Forelimb muscle (tissue), 1 donor: ENCODE results near the gene PITPNC1. TPM values are rescaled to one million over a fixed set of nuclear protein-coding genes. Genes with fewer than 3 reads are reported as not detected.
"Not testable (repeated sequence)": the region's sequence is repeated elsewhere in the genome, so short reads cannot be mapped to it uniquely, and the experiment has no call there.

Experiments used
- DNase-seq: peaks from one replicate; pipeline ENCODE4 v3.0.0-alpha.2; 2013; ENCODE audit warnings: low read depth
- polyA plus RNA-seq: library from polyadenylated mRNA; unstranded; fragments of 120-200 nt; gene quantifications from one replicate; pipeline ENCODE4 v1.2.1, GENCODE V29; 2013; ENCODE audit not compliant: insufficient read length

PITPNC1 gene
- polyA plus RNA-seq, 1 donor, result 9.4 TPM

- DNase-seq, result no peak
These were observed 271.2 kb downstream of the PITPNC1 start for GRCh38 chr17:67648032-67648905.

DNA sequence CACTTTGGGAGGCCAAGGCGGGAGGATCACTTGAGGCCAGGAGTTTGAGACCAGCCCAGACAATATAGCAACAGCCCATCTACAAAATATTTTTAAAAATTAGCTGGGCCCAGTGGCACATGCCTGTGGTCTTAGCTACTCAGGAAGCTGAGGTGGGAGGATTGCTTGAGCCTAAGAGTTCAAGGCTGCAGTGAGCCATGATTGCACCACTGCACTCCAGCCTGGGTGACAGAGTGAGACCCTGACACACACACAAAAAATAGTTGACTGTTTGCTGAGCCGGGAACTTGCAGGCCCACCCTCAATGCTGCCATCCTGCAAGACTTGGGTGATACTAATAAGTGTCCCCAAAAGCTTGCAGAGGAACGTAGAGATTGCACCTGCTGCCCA, 271.8 kb downstream of the PITPNC1 start:
- DNase-seq, result not testable (repeated sequence)

DNA sequence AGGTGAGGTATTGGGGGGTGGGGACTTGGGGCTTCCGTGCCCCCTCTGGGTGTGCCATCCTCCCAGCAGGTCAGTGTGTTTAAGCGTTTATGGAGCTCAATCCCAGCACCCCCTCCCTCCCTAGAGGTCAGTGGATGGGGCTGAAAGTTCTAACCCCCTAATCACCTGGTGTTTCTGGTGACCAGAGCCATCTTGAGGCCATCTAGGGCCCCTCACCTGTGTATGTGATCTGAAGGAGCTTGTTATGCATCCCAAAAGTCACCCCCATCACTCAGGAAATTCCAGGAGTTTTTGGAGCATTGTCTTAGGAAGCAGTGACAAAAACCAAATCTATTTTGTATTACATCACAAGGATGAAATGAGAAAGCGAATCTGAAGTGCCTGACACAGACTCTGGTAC, 272.8 kb downstream of the PITPNC1 start:
- no peak for DNase-seq

- not testable (repeated sequence) for DNase-seq
These were observed 274.1 kb downstream of the PITPNC1 start for GRCh38 chr17:67651218-67651579.

DNA sequence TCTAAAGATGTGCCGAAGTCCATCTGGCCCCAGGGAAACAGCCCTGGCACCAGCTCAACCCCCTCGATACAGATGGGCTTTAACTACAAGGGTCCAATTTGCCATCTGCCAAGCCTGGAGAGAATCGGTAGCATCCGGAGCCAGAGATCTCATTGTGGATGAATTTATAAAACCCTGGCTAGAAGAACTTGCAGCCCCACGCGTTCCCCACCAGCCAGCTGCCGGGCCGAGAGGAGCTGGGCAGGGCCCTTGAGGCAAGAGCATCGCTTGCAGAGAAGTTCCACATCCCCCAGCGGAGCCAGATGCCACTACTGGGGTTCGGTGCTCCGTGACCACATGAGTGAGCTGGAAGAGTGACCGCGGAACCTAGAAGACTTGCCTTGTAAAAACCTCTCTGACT, 275.4 kb downstream of the PITPNC1 start:
- no peak for DNase-seq

DNA sequence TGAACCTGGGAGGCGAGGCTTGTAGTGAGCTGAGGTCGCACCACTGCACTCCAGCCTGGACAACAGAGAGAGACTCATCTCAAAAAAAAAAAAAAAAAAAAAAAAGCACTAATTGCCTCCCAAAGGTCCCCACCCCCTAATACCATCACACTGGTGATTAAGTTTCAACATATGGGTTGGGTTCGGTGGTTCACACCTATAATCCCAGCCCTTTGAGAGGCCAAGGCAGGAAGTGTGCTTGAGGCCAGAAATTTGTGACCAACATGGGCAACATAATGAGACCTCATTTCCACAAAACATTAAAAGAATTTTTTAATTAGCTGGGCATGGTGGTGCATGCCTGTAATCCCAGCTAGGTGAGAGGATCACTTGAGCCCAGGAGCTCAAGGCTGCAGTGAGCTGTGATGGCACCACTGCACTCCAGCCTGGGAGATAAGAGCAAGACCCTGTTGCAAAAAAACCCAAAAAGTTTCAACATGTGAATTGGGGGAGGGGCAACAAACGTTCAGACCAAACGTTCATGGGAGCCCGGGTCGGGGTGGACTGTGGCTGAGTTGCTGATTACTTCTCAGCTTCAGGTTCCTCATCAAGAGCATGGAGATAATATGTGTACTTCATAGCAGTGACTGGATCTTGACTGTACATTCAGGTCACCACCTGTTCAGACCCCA, 278.5 kb downstream of the PITPNC1 start:
- DNase-seq, result no peak

DNA sequence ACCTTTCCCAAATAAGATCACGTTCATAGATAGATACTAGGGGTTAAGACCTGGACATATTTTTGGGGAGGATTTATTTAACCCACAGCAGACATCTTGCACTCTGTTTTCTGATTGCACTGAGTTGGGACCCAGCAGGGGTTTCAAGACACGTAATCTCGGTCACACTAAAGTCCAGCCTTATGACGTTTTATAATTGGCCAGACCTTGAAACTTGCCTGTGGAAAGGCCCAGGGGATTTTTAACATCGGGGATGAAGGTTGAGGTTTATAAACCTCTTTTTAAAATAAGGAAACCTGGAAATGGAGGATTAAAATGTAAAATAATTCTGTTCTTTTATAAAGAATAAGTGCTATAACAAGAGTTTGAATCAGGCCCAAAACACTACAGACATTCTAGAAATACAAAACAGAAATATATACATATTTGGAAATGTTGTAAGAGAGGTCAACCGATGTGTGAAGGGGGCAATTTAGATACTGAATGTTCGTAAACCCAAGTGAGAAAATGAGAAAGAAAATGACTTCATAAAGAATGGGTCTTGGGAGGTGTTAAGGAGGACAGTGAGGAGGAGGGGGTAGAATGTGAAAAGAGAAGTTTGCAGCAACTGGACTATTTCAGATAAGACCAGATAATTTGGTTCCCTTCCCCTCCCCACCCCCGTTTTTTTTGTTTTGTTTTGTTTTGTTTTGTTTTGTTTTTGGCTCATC, 279.6 kb downstream of the PITPNC1 start:
- DNase-seq, result no peak

GRCh38 chr17:67657596-67657995, 280.5 kb downstream of the PITPNC1 start:
- DNase-seq, result no peak

DNA sequence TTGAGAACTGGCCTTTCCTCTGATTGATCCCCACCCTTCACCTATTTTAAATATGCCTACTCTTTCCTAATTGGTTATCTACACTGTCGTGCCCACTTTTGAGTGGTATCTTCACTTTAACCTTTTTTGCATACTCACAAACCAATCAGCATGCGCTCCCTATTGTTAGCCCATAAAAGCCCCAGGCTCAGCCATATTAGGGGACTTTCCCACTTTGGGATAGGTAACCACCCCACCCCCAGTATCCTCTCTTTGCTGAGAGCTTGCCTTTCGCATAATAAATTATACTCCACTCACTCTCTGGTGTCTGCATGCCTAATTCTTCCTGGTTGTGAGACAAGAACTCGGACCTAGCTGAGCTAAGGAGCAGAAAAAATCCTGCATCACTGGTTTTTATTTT, 281.2 kb downstream of the PITPNC1 start:
- no peak for DNase-seq

DNA sequence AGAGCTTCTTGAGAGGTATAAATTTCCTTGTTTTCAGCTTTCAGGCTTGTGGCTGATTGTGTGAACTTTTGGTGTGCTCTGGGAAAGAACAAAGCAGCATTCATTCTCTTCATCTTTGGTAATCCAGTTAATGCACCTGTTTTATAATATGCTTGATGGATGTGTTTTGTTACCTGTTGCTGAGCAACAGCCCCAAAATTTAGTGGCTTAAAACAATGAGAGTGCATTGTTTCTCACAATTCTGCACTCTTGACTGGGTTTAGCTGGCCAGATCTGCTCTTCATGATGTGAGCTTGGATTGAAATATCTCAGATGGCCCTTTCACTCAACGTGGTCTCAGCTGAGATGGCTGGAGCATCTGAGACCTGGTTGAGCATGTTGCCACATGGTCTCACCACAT, 281.9 kb downstream of the PITPNC1 start:
- no peak for DNase-seq

- DNase-seq, result no peak
These were observed 285.6 kb downstream of the PITPNC1 start for GRCh38 chr17:67662712-67663111.

DNA sequence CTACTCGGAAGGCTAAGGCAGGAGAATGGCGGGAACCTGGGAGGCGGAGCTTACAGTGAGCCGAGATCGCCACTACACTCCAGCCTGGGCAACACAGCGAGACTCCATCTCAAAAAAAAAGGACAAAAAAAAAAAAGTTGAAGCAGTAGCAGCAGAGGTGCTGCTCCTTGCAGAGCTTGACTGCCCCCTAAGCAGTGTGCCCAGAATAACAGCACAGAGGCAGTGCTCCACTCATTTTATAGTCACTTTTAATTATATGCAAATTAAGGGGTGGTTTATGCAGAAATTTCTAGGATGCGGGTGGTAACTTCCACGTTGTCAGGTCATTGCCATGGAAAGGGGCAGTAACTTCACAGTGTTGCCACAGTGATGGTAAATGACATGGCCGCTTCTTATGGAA, 286.4 kb downstream of the PITPNC1 start:
- DNase-seq, result no peak

- DNase-seq, result no peak
These were observed 288.9 kb downstream of the PITPNC1 start for GRCh38 chr17:67666028-67666427.

GRCh38 chr17:67666710-67667109, 289.6 kb downstream of the PITPNC1 start:
- DNase-seq, result no peak

GRCh38 chr17:67671493-67671892, 294.4 kb downstream of the PITPNC1 start:
- DNase-seq, result no peak

GRCh38 chr17:67672592-67673335, 295.7 kb downstream of the PITPNC1 start:
- DNase-seq, result no peak

DNA sequence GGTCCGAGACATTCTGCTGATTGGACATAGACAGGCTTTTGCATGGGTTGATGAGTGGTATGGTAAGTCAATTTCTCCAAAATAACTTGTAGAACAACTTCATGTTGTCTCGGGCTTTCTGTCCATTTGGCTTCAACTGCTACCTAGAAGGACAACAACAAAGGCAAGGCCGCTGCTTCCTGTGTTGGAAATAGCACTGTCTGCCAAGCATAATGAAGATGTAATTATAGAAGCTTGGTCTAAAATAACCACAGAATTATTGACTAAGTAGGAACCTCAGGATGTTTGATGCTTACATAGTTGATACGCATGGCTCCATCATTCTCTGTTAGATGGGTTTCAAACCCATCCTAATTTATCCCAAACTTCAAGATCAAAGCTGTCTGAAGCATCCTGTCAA, 298.4 kb downstream of the PITPNC1 start:
- DNase-seq, result no peak

- no peak for DNase-seq
These were observed 299.2 kb downstream of the PITPNC1 start for GRCh38 chr17:67676305-67676704.

DNA sequence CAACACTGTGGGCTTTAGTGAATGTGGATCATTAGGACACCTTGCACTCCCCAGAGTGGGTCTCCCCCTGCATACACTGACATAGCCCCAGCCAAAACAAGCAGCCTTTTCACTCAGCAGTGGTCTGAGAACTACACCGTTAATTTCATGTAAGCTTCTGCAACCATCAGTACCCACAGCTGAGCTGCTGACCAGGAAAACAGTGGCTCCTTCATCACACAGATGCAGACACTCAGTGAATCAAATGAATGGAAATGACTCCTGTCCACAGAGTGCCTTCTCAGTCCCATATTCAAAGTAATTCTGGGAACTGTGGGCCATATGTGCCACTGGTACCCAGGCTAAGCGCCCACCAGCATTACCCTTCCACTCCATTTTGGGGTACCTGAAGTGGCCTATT, 301.3 kb downstream of the PITPNC1 start:
- DNase-seq, result no peak

DNA sequence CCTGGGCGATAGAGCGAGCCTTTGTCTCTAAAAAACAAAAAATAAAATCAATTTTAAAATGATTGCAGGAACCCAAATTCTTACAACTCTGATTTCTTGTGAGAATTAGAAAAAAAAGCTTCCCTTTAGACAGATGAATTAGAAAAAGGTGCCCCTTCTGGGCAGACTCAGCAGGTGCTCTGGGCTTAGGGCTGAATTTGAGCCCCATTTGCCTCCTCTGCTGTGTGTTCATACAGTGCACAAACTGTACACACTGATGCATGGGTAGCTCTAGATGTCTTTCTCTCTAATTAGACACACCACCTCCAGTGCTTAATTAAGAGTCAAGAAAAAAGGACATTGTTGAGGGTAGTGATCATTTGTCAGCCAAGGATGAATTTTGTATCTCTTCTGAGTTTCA, 302.1 kb downstream of the PITPNC1 start:
- no peak for DNase-seq

DNA sequence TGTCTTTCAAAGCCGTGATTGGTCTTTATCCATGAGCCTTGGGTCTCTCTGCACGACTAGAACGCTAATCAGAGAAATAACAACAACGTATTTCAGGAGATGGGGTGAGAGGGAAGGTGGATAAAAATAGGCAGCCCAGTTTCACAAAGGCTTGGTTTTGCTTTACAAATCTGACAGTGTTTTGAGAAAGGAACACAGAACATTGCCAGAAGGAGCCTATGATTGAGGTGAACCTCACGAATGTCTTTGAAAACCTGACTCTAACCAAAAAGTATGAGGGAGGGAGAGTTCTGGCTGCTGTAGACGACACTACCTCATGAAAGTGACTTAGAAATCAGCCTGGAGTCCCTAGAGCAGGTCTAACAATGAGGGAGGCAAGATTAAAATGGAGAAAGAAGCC, 302.6 kb downstream of the PITPNC1 start:
- no peak for DNase-seq
